ENCODE data around the gene BRD9.
"Not testable (repeated sequence)": the region's sequence is repeated elsewhere in the genome, so short reads cannot be mapped to it uniquely, and the experiment has no call there.

BRD9 gene

GRCh38 chr5:847736-848135, 44.9 kb downstream of the BRD9 start:
- H3K36me3 Mint-ChIP-seq; H3K27ac Mint-ChIP-seq; DNase-seq (ENCODE audit: low spot score in 2 of 2); H3K4me1 Mint-ChIP-seq; H3K4me3 Mint-ChIP-seq; ATAC-seq (ENCODE audit: low read depth); H3K9me3 Mint-ChIP-seq: not testable (repeated sequence)
- peaks cover 15% of the 10 kb centered on the region for H3K27me3 Mint-ChIP-seq

DNA sequence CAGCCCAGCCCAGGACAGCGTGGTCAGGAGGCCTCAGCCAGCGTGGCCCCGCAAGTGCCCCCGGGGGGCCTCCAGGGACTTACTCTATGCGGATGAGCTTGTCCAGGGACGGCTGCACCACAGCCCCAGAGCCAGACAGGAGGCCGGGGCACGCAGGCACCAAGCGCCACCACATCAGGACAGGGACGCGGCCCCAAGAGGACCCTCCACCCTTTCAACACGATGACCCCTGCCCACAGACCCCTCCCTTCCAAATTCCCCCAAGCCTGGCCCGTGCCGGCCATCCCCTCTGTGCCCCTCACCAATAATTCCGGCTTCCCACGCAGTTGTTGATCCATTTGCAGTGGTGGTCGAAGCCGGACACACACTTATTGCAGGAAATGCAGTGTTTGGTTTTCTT, 45.4 kb downstream of the BRD9 start:
- H3K27me3 Mint-ChIP-seq = peaks cover 13% of the 10 kb centered on the region
- not testable (repeated sequence) for H3K9me3 Mint-ChIP-seq; H3K36me3 Mint-ChIP-seq; DNase-seq (ENCODE audit: low spot score in 2 of 2); H3K4me3 Mint-ChIP-seq; ATAC-seq (ENCODE audit: low read depth); H3K4me1 Mint-ChIP-seq; H3K27ac Mint-ChIP-seq

- H3K36me3 Mint-ChIP-seq; H3K27me3 Mint-ChIP-seq; H3K27ac Mint-ChIP-seq; DNase-seq (ENCODE audit: low spot score in 2 of 2); H3K4me3 Mint-ChIP-seq; H3K4me1 Mint-ChIP-seq; ATAC-seq (ENCODE audit: low read depth); H3K9me3 Mint-ChIP-seq: not testable (repeated sequence)
Observed at GRCh38 chr5:846602-847091, 46.0 kb downstream of the BRD9 start.

DNA sequence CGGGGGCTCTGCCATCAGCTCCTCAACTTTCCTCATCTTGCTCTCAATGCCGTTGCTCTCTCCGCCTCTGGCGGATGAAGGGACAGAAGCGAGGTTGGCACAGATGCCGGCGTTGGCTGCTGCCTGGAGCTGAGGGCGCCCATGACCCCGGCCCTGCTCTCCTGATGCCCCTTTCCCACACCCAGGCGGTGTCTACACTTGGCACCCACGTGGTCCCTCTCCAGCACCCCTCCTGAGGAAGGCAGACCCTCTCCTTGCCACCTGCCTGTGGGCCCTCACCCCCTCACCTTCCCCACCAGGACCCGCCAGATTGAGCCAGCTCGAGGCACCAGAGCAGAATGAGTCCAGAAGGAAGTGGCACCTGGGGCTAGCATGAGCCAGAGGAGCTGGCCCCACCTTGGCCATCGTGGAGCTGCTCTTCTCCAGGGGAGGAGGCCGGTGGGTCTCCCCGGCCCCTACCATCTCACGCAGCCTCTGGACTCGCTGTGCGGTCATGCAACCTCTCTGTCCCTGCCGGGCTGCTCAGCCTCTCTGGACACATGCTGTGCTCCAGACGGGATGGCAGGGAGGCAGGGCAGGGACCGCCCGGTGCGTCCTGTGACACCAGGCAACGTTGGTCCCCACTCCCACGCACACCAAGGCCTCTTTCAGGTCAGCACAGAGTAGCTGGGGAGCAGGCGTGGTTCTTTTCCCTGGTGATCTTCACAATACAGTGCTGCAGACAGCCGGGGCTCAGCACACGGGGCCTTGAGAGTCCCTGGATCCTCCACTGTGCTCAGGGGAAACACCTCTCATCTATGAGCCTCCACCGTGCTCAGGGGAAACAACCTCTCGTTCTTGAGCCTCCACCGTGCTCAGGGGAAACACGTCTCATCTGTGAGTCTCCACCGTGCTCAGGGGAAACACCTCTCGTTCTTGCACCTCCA, 46.7 kb downstream of the BRD9 start:
- not testable (repeated sequence) for H3K36me3 Mint-ChIP-seq; H3K27ac Mint-ChIP-seq; H3K9me3 Mint-ChIP-seq; ATAC-seq (ENCODE audit: low read depth); DNase-seq (ENCODE audit: low spot score in 2 of 2); H3K4me3 Mint-ChIP-seq; H3K4me1 Mint-ChIP-seq
- peaks cover 11% of the 10 kb centered on the region for H3K27me3 Mint-ChIP-seq

- H3K4me1 Mint-ChIP-seq; ATAC-seq (ENCODE audit: low read depth); H3K4me3 Mint-ChIP-seq; H3K36me3 Mint-ChIP-seq; H3K9me3 Mint-ChIP-seq; DNase-seq (ENCODE audit: low spot score in 2 of 2); H3K27ac Mint-ChIP-seq: not testable (repeated sequence)
- peaks cover 11% of the 10 kb centered on the region for H3K27me3 Mint-ChIP-seq
Observed at GRCh38 chr5:845031-845675, 47.4 kb downstream of the BRD9 start.

DNA sequence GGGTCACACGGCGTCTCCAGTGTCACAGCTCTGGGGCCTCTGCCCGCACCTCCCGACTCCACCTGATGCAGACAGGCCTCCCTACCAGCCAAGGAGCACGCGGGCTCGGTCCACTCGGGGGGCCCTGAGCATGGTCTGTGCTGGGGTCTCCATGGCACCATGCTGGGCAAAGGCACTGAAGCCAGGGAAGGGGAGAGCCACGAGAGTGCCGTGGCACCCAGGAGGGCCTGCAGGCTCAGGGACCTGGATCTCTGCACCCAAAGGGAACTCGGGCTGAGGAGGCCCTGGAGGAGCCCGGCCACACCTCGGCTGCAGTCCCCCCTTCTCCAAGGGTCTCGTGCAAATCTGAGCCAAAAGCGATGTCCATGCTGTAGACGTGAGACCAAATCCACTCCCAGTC, 48.2 kb downstream of the BRD9 start:
- not testable (repeated sequence) for H3K27ac Mint-ChIP-seq; H3K4me3 Mint-ChIP-seq; DNase-seq (ENCODE audit: low spot score in 2 of 2); H3K4me1 Mint-ChIP-seq; H3K9me3 Mint-ChIP-seq; ATAC-seq (ENCODE audit: low read depth); H3K36me3 Mint-ChIP-seq
- H3K27me3 Mint-ChIP-seq = peaks cover 11% of the 10 kb centered on the region

DNA sequence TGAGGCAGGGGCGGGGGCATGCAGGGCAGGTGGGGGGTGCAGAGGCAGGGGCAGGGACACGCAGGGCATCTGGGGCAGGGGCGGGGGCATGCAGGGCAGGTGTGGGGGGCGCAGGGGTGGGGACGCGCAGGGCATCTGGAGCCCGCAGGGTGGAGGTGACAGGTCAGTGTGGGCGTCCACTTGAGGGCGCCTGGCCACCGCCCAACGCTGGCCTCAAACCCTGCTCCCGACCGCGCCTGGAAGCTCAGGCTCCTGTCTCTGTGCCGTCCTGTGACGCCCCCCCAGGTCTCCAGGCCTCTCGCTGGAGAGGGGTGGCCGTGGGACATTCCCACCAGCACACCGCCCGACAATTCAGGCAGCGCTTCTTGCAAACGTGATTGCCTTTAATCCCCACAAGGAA, 48.7 kb downstream of the BRD9 start:
- not testable (repeated sequence) for H3K27ac Mint-ChIP-seq; ATAC-seq (ENCODE audit: low read depth); H3K36me3 Mint-ChIP-seq; DNase-seq (ENCODE audit: low spot score in 2 of 2); H3K9me3 Mint-ChIP-seq; H3K4me3 Mint-ChIP-seq; H3K4me1 Mint-ChIP-seq
- peaks cover 11% of the 10 kb centered on the region for H3K27me3 Mint-ChIP-seq

GRCh38 chr5:843371-843770, 49.2 kb downstream of the BRD9 start:
- not testable (repeated sequence) for H3K4me1 Mint-ChIP-seq; DNase-seq (ENCODE audit: low spot score in 2 of 2); H3K36me3 Mint-ChIP-seq; H3K9me3 Mint-ChIP-seq; H3K27ac Mint-ChIP-seq; H3K4me3 Mint-ChIP-seq; ATAC-seq (ENCODE audit: low read depth)
- peaks cover 11% of the 10 kb centered on the region for H3K27me3 Mint-ChIP-seq

DNA sequence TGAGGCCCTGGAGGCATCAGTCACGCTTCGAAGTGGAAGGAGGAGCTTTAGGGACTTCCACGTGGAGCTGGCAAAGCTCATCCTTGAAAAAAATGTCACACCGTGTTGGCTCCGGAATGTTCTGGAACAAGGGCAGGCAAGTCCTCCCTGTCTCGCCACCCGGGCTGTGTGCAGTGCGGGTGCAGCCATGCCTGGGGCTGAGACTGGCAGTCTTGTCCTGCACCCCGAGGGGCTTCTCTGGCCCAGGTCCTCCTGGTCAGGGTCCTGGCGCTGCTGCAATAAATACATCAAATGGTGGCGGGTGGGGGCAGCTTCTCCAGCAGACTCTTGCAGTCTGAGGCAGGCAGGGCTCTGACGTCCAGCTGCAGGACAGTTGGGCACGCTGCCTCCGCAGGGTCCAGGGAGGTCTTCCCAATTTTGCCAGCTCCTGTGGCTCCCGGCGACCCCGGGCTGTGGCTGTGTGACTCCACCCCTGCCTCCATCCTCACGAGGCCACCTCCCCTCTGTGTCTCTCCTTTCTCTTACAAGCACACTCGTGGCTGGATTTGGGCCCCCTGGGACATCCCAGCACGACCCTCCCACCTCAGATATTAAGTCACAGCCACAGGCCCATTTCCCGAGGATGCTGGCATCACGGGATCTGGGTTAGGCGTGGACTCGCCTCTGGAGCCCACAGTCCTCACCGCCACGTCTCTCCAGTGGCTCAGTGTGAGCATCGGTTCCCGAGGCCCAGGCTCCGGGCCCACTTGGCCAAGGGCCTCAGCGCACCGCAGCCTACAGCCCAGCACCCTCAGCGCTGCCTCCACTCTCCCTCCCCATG, 50.0 kb downstream of the BRD9 start:
- not testable (repeated sequence) for DNase-seq (ENCODE audit: low spot score in 2 of 2); H3K27ac Mint-ChIP-seq; ATAC-seq (ENCODE audit: low read depth); H3K36me3 Mint-ChIP-seq; H3K9me3 Mint-ChIP-seq; H3K4me3 Mint-ChIP-seq; H3K4me1 Mint-ChIP-seq
- H3K27me3 Mint-ChIP-seq = peaks cover 11% of the 10 kb centered on the region

GRCh38 chr5:841531-842401, 50.8 kb downstream of the BRD9 start:
- not testable (repeated sequence) for H3K4me3 Mint-ChIP-seq; H3K27me3 Mint-ChIP-seq; ATAC-seq (ENCODE audit: low read depth)

GRCh38 chr5:840974-841435, 51.6 kb downstream of the BRD9 start:
- not testable (repeated sequence) for H3K36me3 Mint-ChIP-seq; ATAC-seq (ENCODE audit: low read depth)

More at GRCh38 chr5:841531-842401, 50.8 kb downstream of the BRD9 start:
- not testable (repeated sequence) for H3K4me1 Mint-ChIP-seq; H3K9me3 Mint-ChIP-seq; H3K27ac Mint-ChIP-seq; H3K36me3 Mint-ChIP-seq; DNase-seq (ENCODE audit: low spot score in 2 of 2)

DNA sequence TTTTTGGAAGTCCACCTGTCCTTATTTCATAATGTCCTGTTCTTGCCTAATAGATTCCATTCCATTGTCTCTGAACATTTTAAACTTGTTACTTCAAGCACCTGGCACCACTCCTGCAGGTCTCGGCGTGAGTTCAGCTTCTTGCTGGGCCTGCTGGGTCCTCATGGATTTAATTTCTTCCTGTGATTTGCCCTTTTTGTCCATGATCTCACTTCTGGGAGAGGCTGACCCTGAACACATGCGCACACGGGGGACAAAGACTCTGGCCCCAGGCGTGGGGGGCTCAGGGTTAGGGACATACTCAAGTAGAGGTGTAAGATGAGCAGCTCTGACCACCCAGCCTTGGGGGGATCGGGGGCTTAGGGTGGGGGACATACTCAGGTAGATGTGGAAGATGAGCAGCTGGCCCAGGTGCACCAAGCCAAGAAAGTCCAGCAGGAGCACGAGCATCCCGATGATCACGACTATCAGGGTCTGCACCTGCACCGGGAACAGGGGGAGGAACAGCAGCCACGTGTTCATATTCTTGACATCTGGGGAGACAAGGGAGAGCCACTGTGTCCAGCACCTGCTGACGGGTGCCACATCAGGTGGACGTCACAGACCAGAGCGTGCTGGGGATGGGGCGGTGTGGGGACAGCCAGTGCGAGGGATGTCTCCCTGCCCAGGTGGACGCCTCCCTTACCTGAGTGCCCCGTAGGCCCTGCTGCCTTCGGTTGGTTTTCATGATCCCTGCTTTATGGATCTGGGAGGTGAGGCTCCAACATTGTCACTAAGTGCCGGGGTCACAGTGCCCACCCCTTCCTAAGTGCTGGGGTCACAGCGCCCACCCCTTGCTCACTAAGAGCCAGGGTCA, 52.3 kb downstream of the BRD9 start:
- H3K27ac Mint-ChIP-seq; DNase-seq (ENCODE audit: low spot score in 2 of 2): not testable (repeated sequence)

More at GRCh38 chr5:840974-841435, 51.6 kb downstream of the BRD9 start:
- not testable (repeated sequence) for H3K4me1 Mint-ChIP-seq; H3K27me3 Mint-ChIP-seq; H3K4me3 Mint-ChIP-seq; DNase-seq (ENCODE audit: low spot score in 2 of 2); H3K9me3 Mint-ChIP-seq; H3K27ac Mint-ChIP-seq

More for the DNA sequence above, 52.3 kb downstream of the BRD9 start:
- not testable (repeated sequence) for ATAC-seq (ENCODE audit: low read depth); H3K36me3 Mint-ChIP-seq; H3K4me3 Mint-ChIP-seq; H3K4me1 Mint-ChIP-seq; H3K27me3 Mint-ChIP-seq; H3K9me3 Mint-ChIP-seq

Measured in memory B cell (primary cell).